Epithelial cell of proximal tubule (primary cell): ENCODE results near the gene FHAD1. TPM values are rescaled to one million over a fixed set of nuclear protein-coding genes. Genes with fewer than 3 reads are reported as not detected.

Experiments used
- DNase-seq: peaks from one replicate; pipeline ENCODE4 v3.0.0-alpha.2; 2011; ENCODE audit warnings: low read depth
- H3K4me3 ChIP-seq: 2 replicates; pipeline ENCODE4 v1.5.1; 2011; ENCODE audit warnings: low read depth, mild to moderate bottlenecking, low read length
- CTCF ChIP-seq: conservative IDR thresholded peaks from 2 replicates; pipeline ENCODE4 v1.5.1; 2012; ENCODE audit warnings: low read depth, mild to moderate bottlenecking, low read length
- total RNA-seq: library from RNA; depleted of rRNA; stranded (reverse); fragments of >200 nt; gene quantifications from 2 replicates; pipeline ENCODE4 v1.2.3, GENCODE V29; 2015

Gene FHAD1
- total RNA-seq, 1 donor from 2014 or later: 0.35 TPM

GRCh38 chr1:15320267-15320666, 73.2 kb downstream of the FHAD1 start:
- DNase-seq: no peak
- TF ChIP-seq CTCF: no peak
- no peak overlapping the region for H3K4me3 ChIP-seq

DNA sequence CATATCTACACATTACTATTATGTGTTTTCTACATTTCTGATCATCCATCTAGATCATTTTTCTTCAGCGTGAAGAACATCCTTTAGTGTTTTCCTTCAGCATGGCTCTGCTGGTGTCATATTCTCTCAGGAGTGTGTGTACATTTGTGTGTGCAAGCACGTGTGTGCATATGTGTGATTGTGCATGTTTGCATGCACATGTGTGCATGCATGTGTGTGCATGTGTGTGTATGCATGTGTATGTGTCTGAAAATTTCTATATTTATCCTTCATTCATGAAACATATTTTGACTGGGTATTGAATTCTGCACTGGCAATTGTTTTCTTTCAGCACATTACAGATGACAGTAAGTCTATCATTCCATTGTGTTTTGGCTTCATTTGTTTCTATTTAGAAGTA, 74.6 kb downstream of the FHAD1 start:
- TF ChIP-seq CTCF: no peak
- DNase-seq: no peak
- H3K4me3 ChIP-seq: no peak overlapping the region

- H3K4me3 ChIP-seq: no peak overlapping the region
- no peak for DNase-seq
- no peak for TF ChIP-seq CTCF
These were observed 75.8 kb downstream of the FHAD1 start for GRCh38 chr1:15322648-15323350.

GRCh38 chr1:15323351-15323988, 76.4 kb downstream of the FHAD1 start:
- peak; percentile 96 for TF ChIP-seq CTCF
- no peak overlapping the region for H3K4me3 ChIP-seq
- no peak for DNase-seq

- TF ChIP-seq CTCF: no peak
- H3K4me3 ChIP-seq: no peak overlapping the region
- DNase-seq: no peak
These were observed 77.2 kb downstream of the FHAD1 start for GRCh38 chr1:15323989-15324868.

DNA sequence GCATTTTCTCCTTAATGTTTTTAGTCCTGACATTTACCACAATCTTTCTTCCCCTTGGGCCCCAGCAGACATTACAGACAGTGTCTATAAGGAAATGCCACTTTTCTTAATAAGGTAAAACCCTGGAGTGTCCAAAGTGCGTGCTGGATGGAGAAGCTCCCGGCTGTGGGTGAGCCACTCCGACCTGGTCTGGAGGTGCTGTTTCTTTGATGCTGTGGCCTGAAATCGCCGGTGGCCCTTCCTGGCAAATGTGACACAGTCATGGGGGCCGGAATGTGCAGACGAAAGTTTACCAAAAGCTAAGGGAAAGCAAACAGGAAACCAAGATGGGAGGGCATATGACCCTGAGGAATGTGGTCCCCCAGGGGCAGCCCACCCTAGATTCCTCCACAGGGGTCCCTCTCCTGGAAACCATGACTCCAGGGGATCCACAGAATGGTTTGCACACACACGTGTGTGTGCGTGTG, 77.9 kb downstream of the FHAD1 start:
- H3K4me3 ChIP-seq: no peak overlapping the region
- no peak for DNase-seq
- TF ChIP-seq CTCF: no peak
